Urinary bladder (tissue), 4 donors: ENCODE data around the gene CTSG. TPM values are rescaled to one million over a fixed set of nuclear protein-coding genes. Genes with fewer than 3 reads are reported as not detected.
"Not testable (repeated sequence)": the region's sequence is repeated elsewhere in the genome, so short reads cannot be mapped to it uniquely, and the experiment has no call there.

Source experiments
- DNase-seq: peaks from one replicate; pipeline ENCODE4 v3.0.0-alpha.2; 2015; ENCODE audit errors: extremely low spot score
- H3K27ac ChIP-seq: one replicate; pipeline ENCODE4 v1.5.1; 2013; ENCODE audit warnings: low read depth, mild to moderate bottlenecking, moderate library complexity
- H3K36me3 ChIP-seq: one replicate; pipeline ENCODE4 v1.6.1; 2013; ENCODE audit warnings: mild to moderate bottlenecking, moderate library complexity; ENCODE audit not compliant: insufficient read depth
- H3K4me1 ChIP-seq: one replicate; pipeline ENCODE4 v1.6.1; 2013; ENCODE audit warnings: mild to moderate bottlenecking, moderate library complexity; ENCODE audit not compliant: insufficient read depth
- H3K4me3 ChIP-seq: one replicate; pipeline ENCODE4 v1.5.1; 2013; ENCODE audit warnings: low read depth, low read length
- whole genome bisulfite sequencing: extraction: QIAGEN DNeasy Blood & Tissue Kit; methylation state at CpG from one replicate; pipeline ENCODE4 v1.1.7; 2013; 5-methylcytosine and 5-hydroxymethylcytosine counted together
- polyA plus RNA-seq: library from polyadenylated mRNA; stranded (reverse); fragments of 200-250 nt; gene quantifications from one replicate; pipeline ENCODE4 v1.2.3, GENCODE V29; 2013
- total RNA-seq: library from RNA; depleted of rRNA; stranded (reverse); fragments of >200 nt; gene quantifications from one replicate; pipeline ENCODE4 v1.2.3, GENCODE V29; 2014
- donor health status: healthy with polysubstance abuse.
- donor health status: healthy.

CTSG gene
- total and polyA plus RNA-seq, 2 donors = 5.4 to 9.8 TPM

- Histone ChIP-seq H3K36me3 (no peaks in the 10 kb centered on the region), H3K27ac (no peak overlapping the region), H3K4me3 (no peak overlapping the region), H3K4me1 (no peaks in the 10 kb centered on the region)
- 65% methylated on average over 2 of the region's 2 CpGs for WGBS
- no peak for DNase-seq
These were observed 2.5 kb upstream of the CTSG start for GRCh38 chr14:24578558-24578957.

DNA sequence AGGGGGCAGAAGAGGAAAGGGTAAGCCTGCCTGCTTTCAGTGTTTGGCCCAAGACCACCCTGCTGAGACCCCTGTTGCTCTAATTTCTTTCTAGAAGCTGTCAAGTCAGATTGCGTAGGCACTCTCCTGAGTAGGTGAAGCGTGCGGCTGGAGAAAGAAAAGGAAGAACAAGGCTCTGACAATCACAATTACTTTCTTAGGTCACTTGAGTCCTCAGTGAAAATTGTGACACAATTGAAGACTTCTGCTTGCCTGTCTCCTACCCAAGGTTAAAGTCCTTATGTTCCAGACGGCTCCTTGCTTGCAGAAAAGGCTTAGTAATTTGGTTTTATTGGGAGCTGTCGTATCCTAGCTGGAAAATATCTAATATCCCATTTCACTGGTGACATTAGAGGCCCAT lies 721 bp upstream of the CTSG start:
- Histone ChIP-seq H3K4me3 (no peak overlapping the region), H3K4me1 (no peaks in the 10 kb centered on the region), H3K36me3 (no peaks in the 10 kb centered on the region), H3K27ac (no peak overlapping the region)
- no peak for DNase-seq
- 66% methylated on average over 5 of the region's 5 CpGs for WGBS

DNA sequence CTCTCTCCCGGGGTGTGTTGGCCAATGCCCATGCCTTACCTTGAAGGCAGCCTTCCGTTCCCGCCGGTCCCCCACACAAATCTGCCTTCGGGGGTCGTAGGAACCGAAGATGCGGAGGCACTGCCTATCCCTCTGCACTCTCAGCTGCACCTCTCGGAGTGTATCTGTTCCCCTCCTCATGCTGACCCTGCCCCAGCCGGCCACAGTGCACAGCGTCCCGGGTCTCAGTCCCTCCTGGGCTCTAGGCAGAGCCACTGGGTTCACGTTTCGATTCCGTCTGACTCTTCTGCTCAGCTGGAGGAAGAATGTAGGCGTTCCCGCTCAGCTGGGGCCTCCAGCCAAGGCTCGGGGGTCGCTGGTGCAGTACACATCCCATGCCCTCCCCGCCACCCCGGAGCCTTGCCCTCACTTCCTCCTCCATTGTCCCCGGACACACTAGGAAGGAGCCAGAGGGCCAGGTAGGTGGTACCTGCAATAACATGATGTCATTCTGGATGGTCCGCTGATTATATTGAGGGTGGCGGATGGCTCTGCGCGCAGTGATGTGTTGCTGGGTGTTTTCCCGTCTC lies 1.8 kb downstream of the CTSG start:
- DNase-seq = no peak
- Histone ChIP-seq H3K4me3 (no peak overlapping the region), H3K36me3 (no peaks in the 10 kb centered on the region), H3K4me1 (no peaks in the 10 kb centered on the region), H3K27ac (no peak overlapping the region)
- 80% methylated on average over 27 of the region's 27 CpGs for WGBS

- WGBS = 69% methylated on average over 2 of the region's 2 CpGs
- no peaks in the 10 kb centered on the region for H3K4me1 ChIP-seq
- no peak for DNase-seq
These were observed 9.7 kb downstream of the CTSG start for GRCh38 chr14:24566318-24566717.

DNA sequence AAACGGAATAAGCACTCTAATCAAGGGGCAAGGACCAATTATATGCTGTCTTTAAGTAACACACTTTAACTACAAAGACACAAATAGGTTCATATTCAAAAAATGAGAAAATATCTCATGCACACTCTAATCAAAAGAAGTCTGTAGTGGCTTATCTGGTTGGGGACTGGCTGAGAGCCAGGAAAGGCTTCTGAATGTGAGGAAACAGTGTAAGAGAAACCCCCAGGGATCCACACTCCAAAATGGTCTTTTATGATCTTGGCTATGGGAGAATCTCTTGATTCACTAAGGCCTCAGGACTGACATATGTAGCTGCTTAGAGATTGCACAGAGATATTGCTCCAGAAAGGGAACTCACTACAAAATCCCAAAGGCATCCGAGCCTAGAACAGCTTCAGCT lies 10.3 kb downstream of the CTSG start:
- Histone ChIP-seq H3K36me3 (no peaks in the 10 kb centered on the region), H3K4me3 (no peak overlapping the region), H3K4me1 (no peaks in the 10 kb centered on the region), H3K27ac (no peak overlapping the region)
- WGBS = 50% methylated on average over 2 of the region's 2 CpGs
- DNase-seq = no peak

More at GRCh38 chr14:24566318-24566717, 9.7 kb downstream of the CTSG start:
- Histone ChIP-seq H3K4me3 (no peak overlapping the region), H3K36me3 (no peaks in the 10 kb centered on the region), H3K27ac (no peak overlapping the region)

DNA sequence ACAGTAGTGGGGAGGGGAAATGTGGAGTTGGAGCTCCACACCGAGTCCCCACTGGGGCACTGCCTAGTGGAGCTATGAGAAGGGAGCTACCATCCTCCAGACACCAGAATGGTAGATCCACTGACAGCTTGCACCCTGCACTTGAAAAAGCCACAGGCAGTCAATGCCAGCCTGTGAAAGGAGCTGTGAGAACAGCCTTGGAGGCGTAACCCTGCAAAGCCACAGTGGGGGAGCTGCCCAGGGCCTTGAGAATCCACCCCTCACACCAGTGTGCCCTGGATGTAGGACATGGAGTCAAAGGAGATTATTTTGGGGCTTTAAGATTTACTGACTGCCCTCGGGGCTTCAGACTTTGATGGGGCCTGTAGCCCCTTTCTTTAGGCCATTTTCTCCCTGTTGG lies 12.5 kb downstream of the CTSG start:
- WGBS = 63% methylated on average over 3 of the region's 3 CpGs
- H3K4me1 ChIP-seq = no peaks in the 10 kb centered on the region
- no peak overlapping the region for H3K4me3 ChIP-seq
- H3K36me3 ChIP-seq = no peaks in the 10 kb centered on the region
- DNase-seq = no peak
- no peak overlapping the region for H3K27ac ChIP-seq

DNA sequence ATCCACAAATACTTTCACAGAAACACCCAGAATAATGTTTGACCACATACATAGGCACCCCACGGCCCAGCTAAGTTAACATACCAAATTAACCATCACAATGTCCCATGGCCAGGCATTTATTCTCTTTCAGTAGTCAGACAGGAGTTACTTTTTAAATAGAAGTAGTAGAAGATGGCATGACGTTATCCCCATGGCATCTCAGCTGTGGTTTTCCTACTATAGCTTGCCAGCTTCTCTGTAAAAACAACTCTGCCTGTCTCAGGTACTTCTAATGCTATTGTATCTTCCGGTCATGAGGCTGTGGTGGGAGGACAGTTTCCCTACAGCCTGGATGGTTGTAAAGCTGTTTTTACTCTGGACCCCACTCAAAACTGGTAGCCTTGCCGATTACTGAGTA lies 19.3 kb downstream of the CTSG start:
- no peak overlapping the region for H3K4me3 ChIP-seq
- no peaks in the 10 kb centered on the region for H3K36me3 ChIP-seq
- 62% methylated on average over 4 of the region's 4 CpGs for WGBS
- no peaks in the 10 kb centered on the region for H3K4me1 ChIP-seq
- no peak overlapping the region for H3K27ac ChIP-seq
- no peak for DNase-seq

- not testable (repeated sequence) for H3K4me3 ChIP-seq, H3K27ac ChIP-seq, DNase-seq, H3K36me3 ChIP-seq, H3K4me1 ChIP-seq
- 57% methylated on average over 1 of the region's 1 CpG for WGBS
These were observed 27.0 kb downstream of the CTSG start for GRCh38 chr14:24549064-24549463.

DNA sequence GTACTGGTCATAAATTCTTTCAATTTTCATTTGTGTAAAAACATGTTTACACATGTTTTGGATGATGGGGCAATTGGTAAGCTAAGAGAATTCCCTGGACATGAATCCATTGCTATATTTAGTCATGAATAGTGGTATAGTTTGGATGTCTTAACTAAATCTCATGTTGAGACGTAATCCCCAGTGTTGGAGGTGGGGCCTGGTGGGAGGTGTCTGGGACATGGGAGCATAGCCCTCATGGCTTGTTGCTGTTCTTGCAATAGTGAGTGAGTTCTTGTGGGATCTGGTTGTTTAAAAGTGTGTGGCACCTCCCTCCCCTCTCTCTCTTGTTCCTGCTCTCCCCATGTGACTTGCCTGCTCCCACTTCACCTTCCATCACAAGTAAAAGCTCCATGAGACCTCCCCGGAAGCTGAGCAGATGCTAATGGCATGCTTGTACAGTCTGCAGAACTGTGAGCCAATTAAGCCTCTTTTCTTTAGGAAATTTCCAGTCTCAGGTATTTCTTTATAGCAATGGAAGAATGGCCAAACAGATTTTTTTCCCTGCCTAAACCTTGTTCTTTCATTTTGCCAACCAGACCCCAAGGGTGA lies 33.6 kb downstream of the CTSG start:
- H3K4me1 ChIP-seq = no peaks in the 10 kb centered on the region
- no peak overlapping the region for H3K27ac ChIP-seq
- no peak overlapping the region for H3K4me3 ChIP-seq
- no peak for DNase-seq
- no peaks in the 10 kb centered on the region for H3K36me3 ChIP-seq
- 78% methylated on average over 2 of the region's 2 CpGs for WGBS

DNA sequence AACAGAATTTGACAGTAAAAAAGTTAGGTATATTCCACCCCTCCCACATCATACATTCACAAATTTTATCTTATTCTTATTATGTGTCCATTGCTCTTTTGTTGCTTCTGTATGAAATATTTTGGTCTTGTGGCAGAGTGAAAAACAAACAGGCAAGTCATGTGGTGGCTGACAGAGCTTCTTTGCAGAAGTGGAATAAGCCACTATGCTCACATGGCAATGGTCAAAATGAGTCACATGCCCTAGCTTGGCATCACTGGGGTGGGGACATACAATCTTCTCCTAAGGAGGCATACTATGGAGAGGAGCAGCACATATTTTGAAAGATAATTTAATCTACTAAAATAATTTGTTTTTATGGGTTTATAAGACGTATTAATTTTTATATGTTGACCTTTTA lies 40.3 kb downstream of the CTSG start:
- Histone ChIP-seq H3K4me1 (no peaks in the 10 kb centered on the region), H3K27ac (no peak overlapping the region), H3K36me3 (no peaks in the 10 kb centered on the region), H3K4me3 (no peak overlapping the region)
- DNase-seq = no peak
- WGBS = 45% methylated on average over 1 of the region's 1 CpG

DNA sequence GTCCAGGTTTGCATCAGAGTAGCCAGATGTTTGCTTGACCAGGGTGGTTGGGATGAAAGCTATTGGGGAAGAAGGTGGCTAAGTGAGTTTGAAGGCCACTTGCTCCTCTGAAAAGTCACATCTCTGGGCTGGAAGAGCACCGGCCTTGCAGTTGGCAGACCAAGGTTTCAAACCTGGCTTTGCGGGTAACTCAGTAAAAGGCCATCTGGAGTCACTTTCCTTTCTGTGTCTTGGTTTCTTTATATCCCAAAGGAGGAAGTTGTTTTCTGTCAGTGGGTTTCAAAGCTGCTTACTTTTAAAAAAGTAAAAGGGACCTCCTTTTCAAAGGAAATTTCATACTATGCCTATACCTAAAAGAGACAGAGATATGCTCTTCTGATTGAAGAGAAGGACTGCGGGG lies 41.8 kb downstream of the CTSG start:
- DNase-seq = no peak
- Histone ChIP-seq H3K4me3 (no peak overlapping the region), H3K27ac (no peak overlapping the region), H3K4me1 (no peaks in the 10 kb centered on the region), H3K36me3 (no peaks in the 10 kb centered on the region)
- WGBS = 78% methylated on average over 3 of the region's 3 CpGs

DNA sequence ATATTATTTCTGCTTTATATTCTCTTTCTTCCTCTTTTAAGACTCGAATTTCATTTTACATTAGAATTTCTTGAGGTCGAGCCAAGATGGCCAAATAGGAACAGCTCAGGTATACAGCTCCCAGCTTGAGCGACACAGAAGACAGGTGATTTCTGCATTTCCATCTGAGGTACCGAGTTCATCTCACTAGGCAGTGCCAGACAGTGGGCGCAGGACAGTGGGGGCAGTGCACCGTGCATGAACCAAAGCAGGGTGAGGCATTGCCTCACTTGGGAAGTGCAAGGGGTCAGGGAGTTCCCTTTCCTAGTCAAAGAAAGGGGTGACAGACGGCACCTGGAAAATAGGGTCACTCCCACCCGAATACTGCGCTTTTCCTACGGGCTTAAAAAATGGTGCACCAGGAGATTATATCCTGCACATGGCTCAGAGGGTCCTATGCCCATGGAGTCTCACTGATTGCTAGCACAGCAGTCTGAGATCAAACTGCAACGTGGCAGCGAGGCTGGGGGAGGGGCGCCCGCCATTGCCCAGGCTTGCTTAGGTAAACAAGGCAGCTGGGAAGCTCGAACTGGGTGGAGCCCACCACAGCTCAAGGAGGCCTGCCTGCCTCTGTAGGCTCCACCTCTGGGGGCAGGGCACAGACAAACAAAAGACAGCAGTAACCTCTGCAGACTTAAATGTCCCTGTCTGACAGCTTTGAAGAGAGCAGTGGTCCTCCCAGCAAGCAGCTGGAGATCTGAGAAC lies 50.0 kb downstream of the CTSG start:
- 75% methylated on average over 15 of the region's 15 CpGs for WGBS
- H3K4me1 ChIP-seq, H3K27ac ChIP-seq, H3K36me3 ChIP-seq, DNase-seq, H3K4me3 ChIP-seq: not testable (repeated sequence)
